DND-41 (cell line): ENCODE results near the gene GAGE12J.
A peak's percentile ranks its signal among the peaks of the same experiment; 100 is the strongest.

Experiments used
- ATAC-seq: fragments of 200-7000 bp; cut with Tn5 transposase; 3 replicates; pipeline ENCODE4 v1.9.1; 2021; ENCODE audit warnings: low read depth; ENCODE audit not compliant: insufficient read depth
- DNase-seq: peaks from one replicate; pipeline ENCODE4 v3.0.0-alpha.2; 2020
- H2AFZ ChIP-seq: 2 replicates; pipeline ENCODE4 v1.6.0; 2012; ENCODE audit warnings: low read depth, low read length
- H3K27ac ChIP-seq: 2 replicates; pipeline ENCODE4 v1.5.1; 2012; ENCODE audit warnings: low read length, inconsistent platforms
- H3K27me3 ChIP-seq: fragments of 200-600 bp; sonication (generic); 2 replicates; pipeline ENCODE4 v1.6.0; 2012; ENCODE audit warnings: low read length, mild to moderate bottlenecking, inconsistent platforms; ENCODE audit not compliant: insufficient read depth, poor library complexity
- H3K36me3 ChIP-seq: 2 replicates; pipeline ENCODE4 v1.5.1; 2012; ENCODE audit warnings: low read length, inconsistent platforms; ENCODE audit not compliant: insufficient read depth
- H3K4me1 ChIP-seq: 2 replicates; pipeline ENCODE4 v1.5.1; 2012; ENCODE audit warnings: mild to moderate bottlenecking, low read length; ENCODE audit not compliant: insufficient read depth
- H3K4me2 ChIP-seq: 2 replicates; pipeline ENCODE4 v1.6.0; 2012; ENCODE audit warnings: mild to moderate bottlenecking, moderate library complexity, low read length, inconsistent platforms; ENCODE audit not compliant: insufficient read depth
- H3K4me3 ChIP-seq, 2 experiments: fragments of 200-600 bp in 1 of 2; shearing (Covaris generic) in 1 of 2; 2 replicates each; pipeline ENCODE4 v1.5.1; 2012 to 2016; ENCODE audit warnings: inconsistent platforms in 2 of 2, low read length in 2 of 2, mild to moderate bottlenecking in 2 of 2, low read depth in 1 of 2, moderate library complexity in 1 of 2
- H3K79me2 ChIP-seq: 2 replicates; pipeline ENCODE4 v1.6.0; 2012; ENCODE audit warnings: low read length, inconsistent platforms; ENCODE audit not compliant: insufficient read depth
- H3K9ac ChIP-seq: 2 replicates; pipeline ENCODE4 v1.6.0; 2012; ENCODE audit warnings: low read depth, mild to moderate bottlenecking, inconsistent platforms, low read length, moderate library complexity
- H3K9me3 ChIP-seq: 2 replicates; pipeline ENCODE4 v1.5.1; 2012; ENCODE audit warnings: low read length, moderate library complexity, mild to moderate bottlenecking, inconsistent platforms; ENCODE audit not compliant: insufficient read depth, severe bottlenecking
- H4K20me1 ChIP-seq: 2 replicates; pipeline ENCODE4 v1.6.0; 2012; ENCODE audit warnings: low read length; ENCODE audit not compliant: insufficient read depth
- EZH2 ChIP-seq: IDR thresholded peaks from 3 replicates; pipeline ENCODE4 v1.6.1; 2012; ENCODE audit warnings: borderline replicate concordance, low read depth, mild to moderate bottlenecking, moderate library complexity, low read length, inconsistent platforms; ENCODE audit not compliant: severe bottlenecking
- TF ChIP-seq, protein P1 (sequence below): IDR thresholded peaks from 2 replicates; pipeline ENCODE4 v1.5.1; 2012; ENCODE audit warnings: borderline replicate concordance, low read length, moderate library complexity, mild to moderate bottlenecking; ENCODE audit not compliant: poor library complexity, severe bottlenecking; ENCODE audit errors: extremely low read depth

GAGE12J gene

DNA sequence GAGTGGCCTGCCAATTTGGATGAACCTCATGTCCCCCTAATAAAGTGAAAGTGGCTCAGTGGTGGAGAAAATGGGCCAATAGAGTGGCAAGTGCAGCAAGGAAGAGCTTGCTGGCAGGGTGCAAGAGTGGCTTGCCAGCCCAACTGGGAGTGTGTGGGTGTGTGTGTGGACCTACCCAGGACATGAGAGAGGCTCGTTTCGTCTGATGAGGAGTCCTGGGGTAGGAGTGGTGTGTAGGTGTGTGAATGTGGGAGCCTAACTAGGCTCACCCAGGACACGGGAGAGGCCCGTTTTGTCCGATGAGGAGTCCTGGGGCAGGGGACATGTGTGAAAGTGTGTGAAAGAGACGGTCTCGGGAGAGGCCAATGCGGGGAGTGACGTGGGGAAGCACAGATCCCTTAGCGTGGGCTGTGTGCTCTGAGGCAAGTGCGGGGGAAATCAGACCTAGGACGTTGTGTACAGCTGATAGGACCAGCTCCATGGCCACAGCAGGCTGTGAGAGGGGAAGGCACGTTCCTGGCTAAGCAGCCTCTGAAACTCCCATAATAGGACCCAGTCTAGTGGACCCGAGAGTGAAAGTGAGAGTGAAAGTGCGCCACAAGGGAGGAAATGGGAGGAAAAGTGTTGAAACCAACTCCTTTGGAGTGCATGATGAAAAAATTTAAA is 13.1 kb upstream of the GAGE12J start:
- no peak overlapping the region for H3K9ac ChIP-seq
- ATAC-seq = peak; percentile 79

DNA sequence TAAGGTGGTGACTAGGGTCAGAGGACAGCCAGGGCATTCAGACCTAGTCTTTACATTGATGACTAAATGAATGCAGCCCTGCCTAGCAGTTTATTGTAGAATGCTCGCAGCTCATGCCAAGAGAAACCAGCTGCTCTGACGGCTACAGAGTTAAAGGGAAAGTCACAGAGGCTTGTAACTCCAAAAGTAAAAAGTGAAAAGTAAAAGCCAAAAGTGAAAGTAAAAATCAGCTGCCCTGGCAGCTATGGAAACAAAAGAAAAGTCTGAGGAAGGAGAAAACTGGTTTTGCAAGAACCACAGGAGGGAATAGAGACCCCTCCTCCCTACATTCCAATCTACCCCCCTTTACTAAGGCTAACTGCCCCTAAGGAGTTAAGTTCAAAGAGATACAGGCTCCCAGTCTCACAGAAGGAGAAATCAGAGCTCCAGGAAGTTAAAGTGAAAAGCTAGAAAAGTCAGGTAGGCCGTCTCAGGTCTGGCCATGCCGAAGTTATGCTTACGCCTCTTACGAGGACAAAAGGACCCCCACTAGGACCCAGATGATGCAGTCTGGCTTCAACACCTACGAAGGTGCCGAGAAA is 12.3 kb upstream of the GAGE12J start:
- ATAC-seq (peak; percentile 83), DNase-seq (peak; percentile 32)
- no peaks in the 10 kb centered on the region for H4K20me1 ChIP-seq
- peak overlapping the region; percentile 57 for H3K4me2 ChIP-seq
- no peak for TF ChIP-seq EZH2
- TF ChIP-seq, protein P1, sequence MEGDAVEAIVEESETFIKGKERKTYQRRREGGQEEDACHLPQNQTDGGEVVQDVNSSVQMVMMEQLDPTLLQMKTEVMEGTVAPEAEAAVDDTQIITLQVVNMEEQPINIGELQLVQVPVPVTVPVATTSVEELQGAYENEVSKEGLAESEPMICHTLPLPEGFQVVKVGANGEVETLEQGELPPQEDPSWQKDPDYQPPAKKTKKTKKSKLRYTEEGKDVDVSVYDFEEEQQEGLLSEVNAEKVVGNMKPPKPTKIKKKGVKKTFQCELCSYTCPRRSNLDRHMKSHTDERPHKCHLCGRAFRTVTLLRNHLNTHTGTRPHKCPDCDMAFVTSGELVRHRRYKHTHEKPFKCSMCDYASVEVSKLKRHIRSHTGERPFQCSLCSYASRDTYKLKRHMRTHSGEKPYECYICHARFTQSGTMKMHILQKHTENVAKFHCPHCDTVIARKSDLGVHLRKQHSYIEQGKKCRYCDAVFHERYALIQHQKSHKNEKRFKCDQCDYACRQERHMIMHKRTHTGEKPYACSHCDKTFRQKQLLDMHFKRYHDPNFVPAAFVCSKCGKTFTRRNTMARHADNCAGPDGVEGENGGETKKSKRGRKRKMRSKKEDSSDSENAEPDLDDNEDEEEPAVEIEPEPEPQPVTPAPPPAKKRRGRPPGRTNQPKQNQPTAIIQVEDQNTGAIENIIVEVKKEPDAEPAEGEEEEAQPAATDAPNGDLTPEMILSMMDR = no peak
- no peaks in the 10 kb centered on the region for H3K36me3 ChIP-seq
- H3K27me3 ChIP-seq = no peaks in the 10 kb centered on the region
- no peaks in the 10 kb centered on the region for H3K79me2 ChIP-seq
- H3K9ac ChIP-seq = 0 out of 2 replicates have a peak overlapping the region, but pooled peaks have one; percentile 30
- peak overlapping the region in 1 of 2 experiments; percentile 36; a peak in 1 of 4 replicates for H3K4me3 ChIP-seq
- H3K27ac ChIP-seq = peak overlapping the region; percentile 61
- H3K4me1 ChIP-seq = peaks cover 20% of the 10 kb centered on the region
- H3K9me3 ChIP-seq = no peaks in the 10 kb centered on the region
- peak overlapping the region; percentile 68 for H2AFZ ChIP-seq

More for the DNA sequence above, 13.1 kb upstream of the GAGE12J start:
- Histone ChIP-seq H4K20me1 (no peaks in the 10 kb centered on the region), H3K27ac (peak overlapping the region; percentile 29), H3K36me3 (no peaks in the 10 kb centered on the region), H3K9me3 (no peaks in the 10 kb centered on the region), H3K4me3 (no peak overlapping the region), H2AFZ (peak overlapping the region; percentile 68), H3K79me2 (no peaks in the 10 kb centered on the region), H3K4me2 (peak overlapping the region; percentile 57), H3K4me1 (peaks cover 20% of the 10 kb centered on the region), H3K27me3 (no peaks in the 10 kb centered on the region)
- TF ChIP-seq, protein P1 = no peak
- TF ChIP-seq EZH2 = no peak
- DNase-seq = peak; percentile 36

DNA sequence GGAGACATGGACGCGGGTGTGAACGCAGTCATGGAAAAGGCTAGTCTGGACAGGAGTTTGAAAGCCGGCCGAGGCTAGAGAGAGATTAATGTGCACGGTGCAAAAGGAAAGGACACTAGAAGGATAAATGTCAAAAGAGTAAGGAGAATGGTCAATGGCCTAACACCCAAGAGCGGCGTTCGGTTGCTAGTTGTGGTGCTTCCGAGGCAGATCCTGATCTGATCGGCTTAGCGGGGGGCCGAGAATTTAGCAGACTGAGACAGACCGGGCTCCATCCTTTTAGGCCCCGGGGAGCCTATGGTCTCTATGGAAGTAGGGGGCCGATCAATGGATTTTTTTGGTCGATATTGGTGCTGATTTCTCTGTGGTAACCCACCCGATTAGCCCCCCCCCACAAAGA is 11.5 kb upstream of the GAGE12J start:
- Histone ChIP-seq H3K4me1 (peaks cover 20% of the 10 kb centered on the region), H3K36me3 (no peaks in the 10 kb centered on the region), H3K9me3 (no peaks in the 10 kb centered on the region), H2AFZ (no peak overlapping the region), H3K4me3 (no peak overlapping the region), H3K79me2 (no peaks in the 10 kb centered on the region), H3K27me3 (no peaks in the 10 kb centered on the region), H4K20me1 (no peaks in the 10 kb centered on the region), H3K27ac (no peak overlapping the region), H3K4me2 (no peak overlapping the region), H3K9ac (no peak overlapping the region)
- ATAC-seq = no peak
- DNase-seq = no peak
- TF ChIP-seq EZH2 = no peak
- TF ChIP-seq, protein P1 = no peak
